Measurements from ENCODE around the gene KANK4. TPM values are rescaled to one million over a fixed set of nuclear protein-coding genes. Genes with fewer than 3 reads are reported as not detected.

KANK4 gene
- total RNA-seq = not detected in 2 replicates

GRCh38 chr1:62318756-62319544 lies at the start of gene KANK4:
Gene KANK4, minus strand, starts transcription at chr1:62319434. Its CDS starts 37,870 bp downstream, at chr1:62281564.

GRCh38 chr1:62194651-62195544 lies 124.3 kb downstream of the KANK4 start, which contains the start of gene L1TD1:
Gene L1TD1, plus strand, starts transcription at chr1:62194849. Its CDS starts 11,780 bp downstream, at chr1:62206629.

Other genes with a start within 250 kb of the KANK4 start
- gene L1TD1, start 124.6 kb downstream of the KANK4 start, total RNA-seq = not detected in 2 replicates
- gene USP1, start 117.6 kb upstream of the KANK4 start, total RNA-seq = 29.4 and 34.8 TPM in 2 replicates